ENCODE measurements around the gene ACP4. TPM values are rescaled to one million over a fixed set of nuclear protein-coding genes. Genes with fewer than 3 reads are reported as not detected.

ACP4 gene
- total RNA-seq, 1 experiment from 2014 or later, result not detected

DNA sequence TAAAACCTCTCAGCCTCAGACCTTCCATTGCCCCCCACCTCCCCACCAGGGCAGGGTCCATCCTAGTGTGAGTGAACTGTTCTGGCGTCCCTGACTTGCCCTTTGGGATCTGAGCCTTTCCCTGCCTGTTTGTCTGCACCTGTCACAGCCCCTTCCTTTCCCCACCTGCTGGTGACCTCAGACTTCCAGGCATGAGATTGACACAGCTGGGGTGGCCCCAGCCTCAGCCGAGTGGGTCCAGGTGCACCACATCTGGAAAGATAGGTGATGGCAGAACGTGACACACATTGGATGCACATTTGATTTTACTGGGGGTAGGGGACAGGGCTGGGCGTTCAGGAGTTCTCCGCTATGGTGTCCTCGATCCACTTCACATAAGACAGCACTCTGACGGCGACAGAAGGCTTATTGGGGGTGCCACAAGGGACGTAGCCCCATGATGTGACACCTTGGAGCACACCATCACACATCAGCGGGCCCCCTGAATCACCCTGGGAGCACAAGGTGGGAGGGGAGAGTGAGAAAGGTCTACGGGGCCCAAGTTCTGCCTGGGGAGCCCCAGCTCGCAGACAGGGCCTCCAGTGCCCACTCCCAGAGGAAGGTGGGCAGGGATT lies 28.8 kb downstream of the ACP4 start:
- Mint-ChIP-seq H3K9me3 (ENCODE audit: unreplicated experiment) (no peaks in the 10 kb centered on the region), H3K4me3 (ENCODE audit: unreplicated experiment) (peak overlapping the region; percentile 32), H3K36me3 (ENCODE audit: insufficient read depth, unreplicated experiment) (no peaks in the 10 kb centered on the region), H3K27me3 (ENCODE audit: insufficient read depth, unreplicated experiment) (peaks cover 31% of the 10 kb centered on the region), H3K4me1 (ENCODE audit: insufficient read depth, unreplicated experiment) (peaks cover 27% of the 10 kb centered on the region), H3K27ac (ENCODE audit: low read depth, unreplicated experiment) (no peak overlapping the region)
- intact Hi-C loops (cut with micrococcal nuclease), result no loop called here
- TF ChIP-seq, protein P1, sequence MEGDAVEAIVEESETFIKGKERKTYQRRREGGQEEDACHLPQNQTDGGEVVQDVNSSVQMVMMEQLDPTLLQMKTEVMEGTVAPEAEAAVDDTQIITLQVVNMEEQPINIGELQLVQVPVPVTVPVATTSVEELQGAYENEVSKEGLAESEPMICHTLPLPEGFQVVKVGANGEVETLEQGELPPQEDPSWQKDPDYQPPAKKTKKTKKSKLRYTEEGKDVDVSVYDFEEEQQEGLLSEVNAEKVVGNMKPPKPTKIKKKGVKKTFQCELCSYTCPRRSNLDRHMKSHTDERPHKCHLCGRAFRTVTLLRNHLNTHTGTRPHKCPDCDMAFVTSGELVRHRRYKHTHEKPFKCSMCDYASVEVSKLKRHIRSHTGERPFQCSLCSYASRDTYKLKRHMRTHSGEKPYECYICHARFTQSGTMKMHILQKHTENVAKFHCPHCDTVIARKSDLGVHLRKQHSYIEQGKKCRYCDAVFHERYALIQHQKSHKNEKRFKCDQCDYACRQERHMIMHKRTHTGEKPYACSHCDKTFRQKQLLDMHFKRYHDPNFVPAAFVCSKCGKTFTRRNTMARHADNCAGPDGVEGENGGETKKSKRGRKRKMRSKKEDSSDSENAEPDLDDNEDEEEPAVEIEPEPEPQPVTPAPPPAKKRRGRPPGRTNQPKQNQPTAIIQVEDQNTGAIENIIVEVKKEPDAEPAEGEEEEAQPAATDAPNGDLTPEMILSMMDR (IDR thresholded peaks at IDR 0.05; ENCODE audit: unreplicated experiment), result no peak
- BruUV-seq (replicated peaks), result no TSS peak
- no peak for DNase-seq (ENCODE audit: unreplicated experiment)
- ChIA-PET POLR2A (no interaction called here), CTCF (interaction anchor here (1.0 kb wide), 1 partner anchor 103 kb away, joined by 4 read pairs; no protein-coding TSS in a partner anchor)

DNA sequence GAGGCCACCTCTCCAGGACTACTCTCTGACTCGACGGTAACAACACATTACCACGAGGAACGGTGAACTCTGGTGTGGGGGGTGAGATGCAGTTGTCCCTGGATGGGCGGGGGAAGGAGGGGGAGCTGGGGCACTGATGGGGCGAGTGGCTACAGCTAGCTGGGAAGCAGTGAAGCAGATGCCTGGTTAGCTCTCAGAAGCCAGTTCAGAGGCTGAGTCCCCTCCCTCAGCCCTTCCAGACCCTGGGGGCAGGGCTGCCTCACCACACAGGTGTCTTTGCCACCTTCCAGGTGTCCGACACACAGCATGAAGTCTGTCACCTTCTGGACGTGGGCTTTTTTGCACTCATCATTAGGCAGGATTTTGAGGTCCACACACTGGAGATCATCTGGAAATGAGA lies 29.4 kb downstream of the ACP4 start:
- TF ChIP-seq, protein P1 (IDR thresholded peaks at IDR 0.05; ENCODE audit: unreplicated experiment), result no peak
- H3K27ac Mint-ChIP-seq (ENCODE audit: low read depth, unreplicated experiment), result no peak overlapping the region
- no peaks in the 10 kb centered on the region for H3K36me3 Mint-ChIP-seq (ENCODE audit: insufficient read depth, unreplicated experiment)
- POLR2A ChIA-PET, result no interaction called here
- H3K4me3 Mint-ChIP-seq (ENCODE audit: unreplicated experiment), result no peak overlapping the region
- intact Hi-C loops (cut with micrococcal nuclease), result no loop called here
- no peaks in the 10 kb centered on the region for H3K9me3 Mint-ChIP-seq (ENCODE audit: unreplicated experiment)
- no peak for DNase-seq (ENCODE audit: unreplicated experiment)
- H3K27me3 Mint-ChIP-seq (ENCODE audit: insufficient read depth, unreplicated experiment), result peaks cover 25% of the 10 kb centered on the region
- CTCF ChIA-PET, result interaction anchor here (0.6 kb wide), 2 partner anchors 16 to 71 kb away, joined by 3 read pairs; no protein-coding TSS in a partner anchor
- H3K4me1 Mint-ChIP-seq (ENCODE audit: insufficient read depth, unreplicated experiment), result peaks cover 27% of the 10 kb centered on the region
- BruUV-seq (replicated peaks), result no TSS peak

DNA sequence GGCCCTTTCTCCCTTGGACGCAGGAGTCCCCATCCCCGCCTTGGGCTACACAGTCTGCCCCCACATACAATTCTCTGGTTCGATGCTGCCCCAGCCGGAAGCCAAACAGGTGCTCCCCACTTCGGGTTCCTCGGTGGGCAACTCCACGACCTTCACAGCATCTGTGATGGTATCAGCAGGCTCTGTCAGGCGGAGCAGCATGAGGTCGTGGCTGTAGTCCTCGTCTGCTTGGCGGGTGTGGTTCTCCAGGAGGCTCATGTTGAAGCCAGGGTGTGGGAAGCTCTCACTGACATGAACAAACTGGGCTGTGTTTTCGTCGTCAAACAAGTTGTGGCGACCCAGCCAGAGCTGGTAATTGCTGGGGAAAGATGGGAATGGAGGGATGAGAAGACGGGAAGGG lies 29.9 kb downstream of the ACP4 start:
- H3K27ac Mint-ChIP-seq (ENCODE audit: low read depth, unreplicated experiment), result peak overlapping the region; percentile 69
- intact Hi-C loops (cut with micrococcal nuclease), result no loop called here
- no peak for DNase-seq (ENCODE audit: unreplicated experiment)
- BruUV-seq (replicated peaks), result no TSS peak
- TF ChIP-seq, protein P1 (IDR thresholded peaks at IDR 0.05; ENCODE audit: unreplicated experiment), result no peak
- peaks cover 21% of the 10 kb centered on the region for H3K27me3 Mint-ChIP-seq (ENCODE audit: insufficient read depth, unreplicated experiment)
- H3K4me3 Mint-ChIP-seq (ENCODE audit: unreplicated experiment), result peak overlapping the region; percentile 58
- no peaks in the 10 kb centered on the region for H3K9me3 Mint-ChIP-seq (ENCODE audit: unreplicated experiment)
- ChIA-PET POLR2A (no interaction called here), CTCF (interaction anchor here (0.6 kb wide), 3 partner anchors 15 to 71 kb away, joined by 3 read pairs; no protein-coding TSS in a partner anchor)
- no peaks in the 10 kb centered on the region for H3K36me3 Mint-ChIP-seq (ENCODE audit: insufficient read depth, unreplicated experiment)
- peaks cover 27% of the 10 kb centered on the region for H3K4me1 Mint-ChIP-seq (ENCODE audit: insufficient read depth, unreplicated experiment)

DNA sequence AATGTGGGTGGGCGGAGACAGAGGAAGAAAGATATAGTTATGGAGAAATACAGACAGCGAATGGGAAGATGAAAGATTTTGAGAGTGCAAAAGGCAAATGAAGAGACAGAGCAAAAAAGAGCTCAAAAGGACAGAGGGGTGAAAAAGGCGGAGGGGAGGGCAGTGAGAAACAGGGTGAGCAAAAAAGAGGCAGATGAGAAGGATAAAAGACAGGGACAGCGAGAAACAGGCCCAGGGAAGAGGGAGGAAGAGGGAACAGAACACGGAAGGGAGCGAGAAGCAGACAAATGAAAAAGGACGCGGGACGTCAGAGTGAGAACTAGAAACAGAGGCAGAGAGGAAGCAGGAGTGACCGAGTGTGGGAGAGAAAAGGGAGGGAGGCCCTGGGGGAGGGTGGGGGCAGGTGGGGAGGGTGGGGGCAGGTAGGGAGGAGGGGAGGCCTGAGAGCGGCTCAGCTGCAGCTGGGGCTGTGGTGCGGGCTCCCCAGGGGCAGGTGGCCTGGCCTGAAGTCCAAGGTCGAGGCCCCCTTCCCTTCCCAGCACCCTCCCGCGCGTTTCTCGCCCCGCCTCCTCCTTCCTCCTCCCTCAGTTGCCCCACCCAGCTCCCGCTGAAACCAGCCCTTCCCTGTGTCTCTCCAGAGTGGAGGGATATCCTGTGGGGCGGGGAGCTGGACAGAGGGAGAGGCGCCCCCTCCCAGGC lies 30.5 kb downstream of the ACP4 start:
- POLR2A ChIA-PET, result interaction anchor here (0.6 kb wide), 1 partner anchor 235 kb away, joined by 3 read pairs; no protein-coding TSS in a partner anchor
- Mint-ChIP-seq H3K4me1 (ENCODE audit: insufficient read depth, unreplicated experiment) (peaks cover 27% of the 10 kb centered on the region), H3K4me3 (ENCODE audit: unreplicated experiment) (peak overlapping the region; percentile 58), H3K27me3 (ENCODE audit: insufficient read depth, unreplicated experiment) (peaks cover 22% of the 10 kb centered on the region), H3K9me3 (ENCODE audit: unreplicated experiment) (peaks cover under 1% of the 10 kb centered on the region), H3K27ac (ENCODE audit: low read depth, unreplicated experiment) (peak overlapping the region; percentile 69), H3K36me3 (ENCODE audit: insufficient read depth, unreplicated experiment) (no peaks in the 10 kb centered on the region)
- DNase-seq (ENCODE audit: unreplicated experiment), result no peak
- TF ChIP-seq, protein P1 (IDR thresholded peaks at IDR 0.05; ENCODE audit: unreplicated experiment), result no peak
- no TSS peak for BruUV-seq (replicated peaks)
- CTCF ChIA-PET, result interaction anchor here (0.6 kb wide), 2 partner anchors 15 to 915 kb away, joined by 3 read pairs; no protein-coding TSS in a partner anchor
- intact Hi-C loops (cut with micrococcal nuclease), result no loop called here

Measured in MCF 10A (cell line).